HepG2 (cell line): Measurements from ENCODE around the gene TSSK3. TPM values are rescaled to one million over a fixed set of nuclear protein-coding genes. Genes with fewer than 3 reads are reported as not detected.

Source experiments
- CBX1 ChIP-seq: IDR thresholded peaks from one replicate; pipeline ENCODE4 v1.6.1; 2016; ENCODE audit warnings: antibody characterized with exemption, low read depth
- MAZ ChIP-seq, 2 experiments: sonication (generic) in 1 of 2; formaldehyde crosslinking in 1 of 2; IDR thresholded peaks; 2 replicates each; pipeline versions ENCODE4 v1.5.0 to v1.6.1; 2012 to 2020; ENCODE audit warnings: low read depth in 2 of 2, mild to moderate bottlenecking in 2 of 2, borderline replicate concordance in 1 of 2, improper control_type of control experiment in 1 of 2, low read length in 1 of 2, missing genetic modification reagents in 1 of 2, moderate library complexity in 1 of 2
- NR2C2 ChIP-seq: sonication (generic); formaldehyde crosslinking; IDR thresholded peaks from 2 replicates; pipeline ENCODE4 v1.4.0; 2020; ENCODE audit warnings: missing genetic modification reagents, mild to moderate bottlenecking, moderate library complexity, borderline replicate concordance
- POLR2AphosphoS5 ChIP-seq: IDR thresholded peaks from 2 replicates; pipeline ENCODE4 v1.6.1; 2012; ENCODE audit warnings: low read depth, low read length
- TEAD2 ChIP-seq: sonication (generic); formaldehyde crosslinking; IDR thresholded peaks from 2 replicates; pipeline ENCODE4 v1.9.0; 2021; ENCODE audit warnings: missing genetic modification reagents
- ZNF10 ChIP-seq: sonication (generic); formaldehyde crosslinking; IDR thresholded peaks from 2 replicates; pipeline ENCODE4 v1.4.0; 2020; ENCODE audit warnings: mild to moderate bottlenecking, low read depth, missing genetic modification reagents, borderline replicate concordance
- ZNF207 ChIP-seq: fragments of 450-650 bp; IDR thresholded peaks from 2 replicates; pipeline ENCODE4 v1.6.1; 2016; ENCODE audit warnings: antibody characterized with exemption, borderline replicate concordance
- ZNF326 ChIP-seq: sonication (generic); formaldehyde crosslinking; IDR thresholded peaks from 2 replicates; pipeline ENCODE4 v1.4.0; 2020; ENCODE audit warnings: missing genetic modification reagents, borderline replicate concordance
- ZNF557 ChIP-seq: sonication (generic); formaldehyde crosslinking; IDR thresholded peaks from 2 replicates; pipeline ENCODE4 v1.4.0; 2020; ENCODE audit warnings: missing genetic modification reagents
- ZNF598 ChIP-seq: sonication (generic); formaldehyde crosslinking; IDR thresholded peaks from 2 replicates; pipeline ENCODE4 v1.5.1; 2020; ENCODE audit warnings: mild to moderate bottlenecking, missing genetic modification reagents, borderline replicate concordance
- ZNF709 ChIP-seq: sonication (generic); formaldehyde crosslinking; IDR thresholded peaks from 2 replicates; pipeline ENCODE4 v1.5.0; 2020; ENCODE audit warnings: mild to moderate bottlenecking, missing genetic modification reagents
- polyA plus RNA-seq, 8 experiments: library from polyadenylated mRNA; depleted of rRNA in 3 of 8; stranded (reverse) in 7 of 8; unstranded in 1 of 8; fragments of >200 nt; fragmentation: Illumina TruSeq in 4 of 8; extraction: Trizol in 4 of 8; gene quantifications; 2 replicates each; pipeline versions ENCODE4 v1.2.1 to v1.2.3, GENCODE V29; 2011 to 2016; ENCODE audit warnings: low read depth in 4 of 8, missing spikeins in 1 of 8, mixed read lengths in 1 of 8; ENCODE audit not compliant: insufficient read depth in 1 of 8
- total RNA-seq, 5 experiments: library from RNA; depleted of rRNA; stranded (reverse); fragments of >200 nt; fragmentation: Illumina TruSeq; extraction: Trizol; gene quantifications; 2 replicates each; pipeline ENCODE4 v1.2.3, GENCODE V29; 2016; ENCODE audit warnings: low read depth in 1 of 5
- TF ChIP-seq, protein P1 (sequence below): IDR thresholded peaks from 2 replicates; pipeline ENCODE4 v1.6.1; 2012; ENCODE audit warnings: inconsistent platforms
- TF ChIP-seq, protein P2 (sequence below): IDR thresholded peaks from 2 replicates; pipeline ENCODE4 v1.4.0; 2020; ENCODE audit warnings: mild to moderate bottlenecking, missing genetic modification reagents
- TF ChIP-seq, protein P3 (sequence below): sonication (generic); formaldehyde crosslinking; IDR thresholded peaks from 2 replicates; pipeline ENCODE4 v1.9.0; 2022; ENCODE audit warnings: missing genetic modification reagents, mild to moderate bottlenecking, borderline replicate concordance
- TF ChIP-seq, protein P4 (sequence below), 2 experiments: sonication (generic) in 1 of 2; formaldehyde crosslinking in 1 of 2; IDR thresholded peaks; 2 replicates each; pipeline versions ENCODE4 v1.6.1 to v1.9.0; 2014 to 2022; ENCODE audit warnings: antibody characterized with exemption in 1 of 2, borderline replicate concordance in 1 of 2, inconsistent platforms in 1 of 2, low read depth in 1 of 2, missing genetic modification reagents in 1 of 2

Gene TSSK3
- total and polyA plus RNA-seq, 2 of the 13 experiments (the other 11 are each of a cell fraction or from before 2014, with no cell fraction given), result 1.0 to 1.1 TPM

DNA sequence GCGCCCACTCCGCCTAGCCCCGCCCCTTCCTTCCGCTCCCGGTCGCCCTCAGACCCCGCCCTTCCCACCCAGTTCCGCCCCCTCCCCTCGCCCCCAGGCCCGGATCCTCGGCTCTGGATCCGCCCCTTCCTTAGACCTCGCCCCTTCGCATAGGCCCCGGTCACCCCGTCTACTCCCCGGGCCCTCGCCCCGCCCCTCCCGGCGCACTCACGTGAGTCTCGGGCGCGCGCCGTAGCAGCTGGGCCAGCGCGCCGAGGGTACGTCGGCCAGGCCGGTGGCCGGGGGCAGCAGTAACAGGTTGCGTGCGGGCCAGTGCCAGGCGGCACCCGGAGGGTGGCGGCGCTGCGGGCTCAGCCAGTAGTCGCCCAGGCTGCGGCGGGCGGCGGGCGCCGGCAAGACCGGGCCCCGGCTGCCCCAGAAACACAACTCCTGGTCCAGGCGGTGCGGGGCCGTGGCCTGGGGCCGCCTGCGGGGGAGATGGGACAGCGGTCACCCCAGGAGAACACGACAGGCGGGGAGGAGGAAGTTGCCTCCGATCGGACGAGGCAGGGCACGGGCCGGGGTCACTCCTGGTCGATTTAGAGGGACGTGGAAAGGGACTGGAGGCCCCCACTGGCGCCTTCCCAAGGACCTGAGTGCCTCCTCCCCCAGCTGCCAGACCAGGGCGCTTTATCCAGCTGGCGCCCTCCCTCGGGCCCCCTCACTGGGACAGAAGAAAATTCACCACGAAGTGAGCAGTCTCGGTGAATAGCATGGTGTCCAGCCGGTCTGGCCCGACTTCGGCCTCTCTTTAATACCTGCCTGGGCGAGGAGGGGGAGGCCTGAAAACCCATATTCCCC, 10.7 kb upstream of the TSSK3 start (continued):
- TF ChIP-seq POLR2AphosphoS5, result peak; percentile 72
- TF ChIP-seq CBX1, result no peak
- TF ChIP-seq TEAD2 (CRISPR knock-in tag), result no peak; the same call in 1 of the 2 replicates
- TF ChIP-seq ZNF598 (CRISPR knock-in tag), result no peak
- TF ChIP-seq, protein P1, sequence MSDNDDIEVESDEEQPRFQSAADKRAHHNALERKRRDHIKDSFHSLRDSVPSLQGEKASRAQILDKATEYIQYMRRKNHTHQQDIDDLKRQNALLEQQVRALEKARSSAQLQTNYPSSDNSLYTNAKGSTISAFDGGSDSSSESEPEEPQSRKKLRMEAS, result peak; percentile 44; the same call in 1 of the 2 replicates
- TF ChIP-seq ZNF557 (CRISPR knock-in tag), result no peak; the same call in 1 of the 2 replicates
- no peak; the same call in 1 of the 2 replicates for TF ChIP-seq MAZ (IDR thresholded peaks at IDR 0.05; ENCODE audit: borderline replicate concordance, low read depth, low read length)
- 0 out of 2 replicates have a peak, but pooled peaks have one; percentile 34 for TF ChIP-seq MAZ (CRISPR knock-in tag; IDR thresholded peaks at IDR 0.05; ENCODE audit: low read depth)
- TF ChIP-seq, protein P2, sequence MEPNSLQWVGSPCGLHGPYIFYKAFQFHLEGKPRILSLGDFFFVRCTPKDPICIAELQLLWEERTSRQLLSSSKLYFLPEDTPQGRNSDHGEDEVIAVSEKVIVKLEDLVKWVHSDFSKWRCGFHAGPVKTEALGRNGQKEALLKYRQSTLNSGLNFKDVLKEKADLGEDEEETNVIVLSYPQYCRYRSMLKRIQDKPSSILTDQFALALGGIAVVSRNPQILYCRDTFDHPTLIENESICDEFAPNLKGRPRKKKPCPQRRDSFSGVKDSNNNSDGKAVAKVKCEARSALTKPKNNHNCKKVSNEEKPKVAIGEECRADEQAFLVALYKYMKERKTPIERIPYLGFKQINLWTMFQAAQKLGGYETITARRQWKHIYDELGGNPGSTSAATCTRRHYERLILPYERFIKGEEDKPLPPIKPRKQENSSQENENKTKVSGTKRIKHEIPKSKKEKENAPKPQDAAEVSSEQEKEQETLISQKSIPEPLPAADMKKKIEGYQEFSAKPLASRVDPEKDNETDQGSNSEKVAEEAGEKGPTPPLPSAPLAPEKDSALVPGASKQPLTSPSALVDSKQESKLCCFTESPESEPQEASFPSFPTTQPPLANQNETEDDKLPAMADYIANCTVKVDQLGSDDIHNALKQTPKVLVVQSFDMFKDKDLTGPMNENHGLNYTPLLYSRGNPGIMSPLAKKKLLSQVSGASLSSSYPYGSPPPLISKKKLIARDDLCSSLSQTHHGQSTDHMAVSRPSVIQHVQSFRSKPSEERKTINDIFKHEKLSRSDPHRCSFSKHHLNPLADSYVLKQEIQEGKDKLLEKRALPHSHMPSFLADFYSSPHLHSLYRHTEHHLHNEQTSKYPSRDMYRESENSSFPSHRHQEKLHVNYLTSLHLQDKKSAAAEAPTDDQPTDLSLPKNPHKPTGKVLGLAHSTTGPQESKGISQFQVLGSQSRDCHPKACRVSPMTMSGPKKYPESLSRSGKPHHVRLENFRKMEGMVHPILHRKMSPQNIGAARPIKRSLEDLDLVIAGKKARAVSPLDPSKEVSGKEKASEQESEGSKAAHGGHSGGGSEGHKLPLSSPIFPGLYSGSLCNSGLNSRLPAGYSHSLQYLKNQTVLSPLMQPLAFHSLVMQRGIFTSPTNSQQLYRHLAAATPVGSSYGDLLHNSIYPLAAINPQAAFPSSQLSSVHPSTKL (CRISPR knock-in tag), result peak; percentile 56; the same call in 1 of the 2 replicates
- TF ChIP-seq, protein P3, sequence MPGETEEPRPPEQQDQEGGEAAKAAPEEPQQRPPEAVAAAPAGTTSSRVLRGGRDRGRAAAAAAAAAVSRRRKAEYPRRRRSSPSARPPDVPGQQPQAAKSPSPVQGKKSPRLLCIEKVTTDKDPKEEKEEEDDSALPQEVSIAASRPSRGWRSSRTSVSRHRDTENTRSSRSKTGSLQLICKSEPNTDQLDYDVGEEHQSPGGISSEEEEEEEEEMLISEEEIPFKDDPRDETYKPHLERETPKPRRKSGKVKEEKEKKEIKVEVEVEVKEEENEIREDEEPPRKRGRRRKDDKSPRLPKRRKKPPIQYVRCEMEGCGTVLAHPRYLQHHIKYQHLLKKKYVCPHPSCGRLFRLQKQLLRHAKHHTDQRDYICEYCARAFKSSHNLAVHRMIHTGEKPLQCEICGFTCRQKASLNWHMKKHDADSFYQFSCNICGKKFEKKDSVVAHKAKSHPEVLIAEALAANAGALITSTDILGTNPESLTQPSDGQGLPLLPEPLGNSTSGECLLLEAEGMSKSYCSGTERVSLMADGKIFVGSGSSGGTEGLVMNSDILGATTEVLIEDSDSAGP (CRISPR knock-in tag), result no peak
- TF ChIP-seq, protein P4, sequence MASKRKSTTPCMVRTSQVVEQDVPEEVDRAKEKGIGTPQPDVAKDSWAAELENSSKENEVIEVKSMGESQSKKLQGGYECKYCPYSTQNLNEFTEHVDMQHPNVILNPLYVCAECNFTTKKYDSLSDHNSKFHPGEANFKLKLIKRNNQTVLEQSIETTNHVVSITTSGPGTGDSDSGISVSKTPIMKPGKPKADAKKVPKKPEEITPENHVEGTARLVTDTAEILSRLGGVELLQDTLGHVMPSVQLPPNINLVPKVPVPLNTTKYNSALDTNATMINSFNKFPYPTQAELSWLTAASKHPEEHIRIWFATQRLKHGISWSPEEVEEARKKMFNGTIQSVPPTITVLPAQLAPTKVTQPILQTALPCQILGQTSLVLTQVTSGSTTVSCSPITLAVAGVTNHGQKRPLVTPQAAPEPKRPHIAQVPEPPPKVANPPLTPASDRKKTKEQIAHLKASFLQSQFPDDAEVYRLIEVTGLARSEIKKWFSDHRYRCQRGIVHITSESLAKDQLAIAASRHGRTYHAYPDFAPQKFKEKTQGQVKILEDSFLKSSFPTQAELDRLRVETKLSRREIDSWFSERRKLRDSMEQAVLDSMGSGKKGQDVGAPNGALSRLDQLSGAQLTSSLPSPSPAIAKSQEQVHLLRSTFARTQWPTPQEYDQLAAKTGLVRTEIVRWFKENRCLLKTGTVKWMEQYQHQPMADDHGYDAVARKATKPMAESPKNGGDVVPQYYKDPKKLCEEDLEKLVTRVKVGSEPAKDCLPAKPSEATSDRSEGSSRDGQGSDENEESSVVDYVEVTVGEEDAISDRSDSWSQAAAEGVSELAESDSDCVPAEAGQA (IDR thresholded peaks at IDR 0.05; ENCODE audit: low read depth), result peak; percentile 67
- TF ChIP-seq, protein P4 (CRISPR knock-in tag; IDR thresholded peaks at IDR 0.05; ENCODE audit: borderline replicate concordance), result peak; percentile 80; the same call in 1 of the 2 replicates
- TF ChIP-seq NR2C2 (CRISPR knock-in tag), result peak; percentile 17; the same call in 1 of the 2 replicates
- no peak for TF ChIP-seq ZNF326 (CRISPR knock-in tag)
- TF ChIP-seq ZNF10 (CRISPR knock-in tag), result no peak
- TF ChIP-seq ZNF709 (CRISPR knock-in tag), result no peak
- TF ChIP-seq ZNF207, result no peak
